MM.1S (cell line): ENCODE measurements around the gene PLEKHM3.

ENCODE experiments used
- CTCF ChIP-seq: fragments of 300-600 bp; sonication (generic); IDR thresholded peaks from 2 replicates; pipeline ENCODE4 v1.5.1; 2016; ENCODE audit warnings: antibody characterized with exemption, low read length, mixed read lengths
- EZH2phosphoT487 ChIP-seq: fragments of 300-600 bp; sonication (generic); IDR thresholded peaks from 2 replicates; pipeline ENCODE4 v1.6.1; 2018; ENCODE audit warnings: antibody characterized with exemption, low read length

GRCh38 chr2:207808119-207808518 is 217.2 kb downstream of the PLEKHM3 start:
- TF ChIP-seq CTCF (no peak), EZH2phosphoT487 (no peak)
